Nephron (organoid): ENCODE measurements around the gene RPL39L.

Experiments
- H3K27ac Mint-ChIP-seq, 3 experiments: 2 replicates each; pipeline ENCODE4 v1.8.0; 2020; ENCODE audit warnings: mixed read lengths in 3 of 3, mild to moderate bottlenecking in 2 of 3, moderate library complexity in 1 of 3
- H3K27me3 Mint-ChIP-seq: 2 replicates; pipeline ENCODE4 v1.8.0; 2021; ENCODE audit warnings: low read depth, mild to moderate bottlenecking, moderate library complexity, mixed read lengths
- H3K36me3 Mint-ChIP-seq: 2 replicates; pipeline ENCODE4 v1.8.0; 2020; ENCODE audit warnings: low read depth, mixed read lengths
- H3K4me1 Mint-ChIP-seq: 2 replicates; pipeline ENCODE4 v1.8.0; 2020; ENCODE audit warnings: mixed read lengths
- H3K4me3 Mint-ChIP-seq, 3 experiments: 2 replicates each; pipeline ENCODE4 v1.8.0; 2020; ENCODE audit warnings: mild to moderate bottlenecking in 3 of 3, mixed read lengths in 3 of 3, moderate library complexity in 2 of 3
- H3K9me3 Mint-ChIP-seq: 2 replicates; pipeline ENCODE4 v1.8.0; 2020; ENCODE audit warnings: mixed read lengths
- CTCF ChIP-seq, 3 experiments: fragments of 200-600 bp; sonication (generic); IDR thresholded peaks; one replicate each; pipeline ENCODE4 v1.5.0; 2021; ENCODE audit warnings: antibody characterized with exemption in 3 of 3; ENCODE audit not compliant: unreplicated experiment in 3 of 3

Gene RPL39L

GRCh38 chr3:187139126-187139894 lies at the start of gene RPL39L:
Gene RPL39L, minus strand, starts transcription at chr3:187139496. Its CDS starts 18,196 bp downstream, at chr3:187121300.
- peak within 1 kb of the TSS; percentile 59 to 84 (median 84) for H3K27ac Mint-ChIP-seq
- peak; percentile 92 to 94 (median 94) for TF ChIP-seq CTCF (IDR thresholded peaks at IDR 0.05; ENCODE audit: unreplicated experiment in 3 of 3)
- no peaks in the 10 kb centered on the region for H3K27me3 Mint-ChIP-seq
- H3K36me3 Mint-ChIP-seq = peaks cover 19% of the 10 kb centered on the region
- peaks cover 19% of the 10 kb centered on the region for H3K9me3 Mint-ChIP-seq
- H3K4me3 Mint-ChIP-seq = peak within 1 kb of the TSS; percentile 90 to 94 (median 94)
- H3K4me1 Mint-ChIP-seq = peaks cover 4% of the 10 kb centered on the region

- H3K4me3 Mint-ChIP-seq = no peak overlapping the region
- peaks cover 4% of the 10 kb centered on the region for H3K27me3 Mint-ChIP-seq
- no peak for TF ChIP-seq CTCF (IDR thresholded peaks at IDR 0.05; ENCODE audit: unreplicated experiment in 3 of 3)
- no peaks in the 10 kb centered on the region for H3K4me1 Mint-ChIP-seq
- H3K27ac Mint-ChIP-seq = no peak overlapping the region
- H3K36me3 Mint-ChIP-seq = no peaks in the 10 kb centered on the region
- H3K9me3 Mint-ChIP-seq = no peaks in the 10 kb centered on the region
Measured at GRCh38 chr3:187188931-187189330, 49.6 kb upstream of the RPL39L start.

- no peak for TF ChIP-seq CTCF (IDR thresholded peaks at IDR 0.05; ENCODE audit: unreplicated experiment in 3 of 3)
- H3K27me3 Mint-ChIP-seq = peaks cover 5% of the 10 kb centered on the region
- no peak overlapping the region for H3K27ac Mint-ChIP-seq
- H3K36me3 Mint-ChIP-seq = no peaks in the 10 kb centered on the region
- H3K4me3 Mint-ChIP-seq = no peak overlapping the region
- no peaks in the 10 kb centered on the region for H3K9me3 Mint-ChIP-seq
- H3K4me1 Mint-ChIP-seq = no peaks in the 10 kb centered on the region
Measured at GRCh38 chr3:187186801-187187421, 47.6 kb upstream of the RPL39L start.

GRCh38 chr3:187186375-187186774 lies 47.1 kb upstream of the RPL39L start:
- H3K27ac Mint-ChIP-seq = no peak overlapping the region
- no peak overlapping the region for H3K4me3 Mint-ChIP-seq
- no peak for TF ChIP-seq CTCF (IDR thresholded peaks at IDR 0.05; ENCODE audit: unreplicated experiment in 3 of 3)
- H3K27me3 Mint-ChIP-seq = peaks cover 5% of the 10 kb centered on the region
- H3K9me3 Mint-ChIP-seq = no peaks in the 10 kb centered on the region
- no peaks in the 10 kb centered on the region for H3K4me1 Mint-ChIP-seq
- no peaks in the 10 kb centered on the region for H3K36me3 Mint-ChIP-seq

DNA sequence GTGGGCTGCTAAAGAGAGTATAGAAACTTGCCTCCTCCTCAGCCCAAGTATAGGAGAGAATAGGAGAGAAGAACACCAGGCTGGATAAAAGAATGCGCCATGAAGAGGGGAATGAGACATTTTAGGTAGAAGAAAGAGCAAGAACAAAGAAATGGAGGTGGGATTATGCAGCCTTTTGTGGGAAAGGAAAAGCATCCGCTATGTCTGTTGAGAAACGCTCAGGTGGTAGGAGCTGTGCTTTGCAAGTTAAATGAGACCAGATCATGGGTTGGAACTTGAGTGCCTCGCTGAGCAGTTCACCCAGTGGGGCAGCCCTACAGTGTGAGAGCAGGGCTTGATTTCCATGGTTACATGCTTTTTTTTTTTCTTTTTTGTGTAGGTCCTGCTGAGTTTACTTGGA lies 46.5 kb upstream of the RPL39L start:
- H3K4me3 Mint-ChIP-seq = no peak overlapping the region
- H3K4me1 Mint-ChIP-seq = no peaks in the 10 kb centered on the region

More for the DNA sequence above, 46.5 kb upstream of the RPL39L start:
- H3K9me3 Mint-ChIP-seq = no peaks in the 10 kb centered on the region
- H3K27ac Mint-ChIP-seq = no peak overlapping the region
- TF ChIP-seq CTCF (IDR thresholded peaks at IDR 0.05; ENCODE audit: unreplicated experiment in 3 of 3) = no peak
- H3K36me3 Mint-ChIP-seq = no peaks in the 10 kb centered on the region
- peaks cover 5% of the 10 kb centered on the region for H3K27me3 Mint-ChIP-seq
